SU-DHL-6 (cell line): ENCODE results near the gene FGF9.

Experiments
- H2AFZ ChIP-seq: fragments of 200-600 bp; sonication (generic); 2 replicates; pipeline ENCODE4 v1.6.1; 2014; ENCODE audit warnings: low read depth, mild to moderate bottlenecking, moderate library complexity, mixed read lengths, antibody characterized with exemption, low read length; ENCODE audit not compliant: severe bottlenecking
- H3F3A ChIP-seq: fragments of 200-600 bp; shearing (Covaris generic); 2 replicates; pipeline ENCODE4 v1.6.0; 2016; ENCODE audit warnings: antibody characterized with exemption, mild to moderate bottlenecking; ENCODE audit not compliant: insufficient read depth
- H3K27ac ChIP-seq: fragments of 200-600 bp; sonication (generic); 2 replicates; pipeline ENCODE4 v1.5.1; 2016; ENCODE audit warnings: low read depth, mild to moderate bottlenecking, low read length, moderate library complexity, mixed read lengths
- H3K27me3 ChIP-seq: fragments of 200-600 bp; sonication (generic), shearing (Covaris generic); 2 replicates; pipeline ENCODE4 v1.6.0; 2014; ENCODE audit warnings: mild to moderate bottlenecking, low read length
- H3K36me3 ChIP-seq: fragments of 200-600 bp; sonication (generic); 2 replicates; pipeline ENCODE4 v1.6.1; 2014; ENCODE audit warnings: mild to moderate bottlenecking, low read length, mixed read lengths
- H3K4me2 ChIP-seq: fragments of 300-600, 200-600 bp; shearing (Covaris generic), sonication (generic); 2 replicates; pipeline ENCODE4 v1.6.0; 2014; ENCODE audit warnings: low read length, low read depth, mild to moderate bottlenecking; ENCODE audit not compliant: poor library complexity, severe bottlenecking
- H3K4me3 ChIP-seq: fragments of 200-600 bp; sonication (generic); 2 replicates; pipeline ENCODE4 v1.5.1; 2014; ENCODE audit warnings: antibody characterized with exemption, low read length, mild to moderate bottlenecking, mixed read lengths; ENCODE audit not compliant: insufficient read depth, poor library complexity, severe bottlenecking
- H3K79me2 ChIP-seq: fragments of 200-600 bp; sonication (generic); 2 replicates; pipeline ENCODE4 v1.6.1; 2014; ENCODE audit warnings: mild to moderate bottlenecking, low read length, moderate library complexity; ENCODE audit not compliant: insufficient read depth
- H3K9ac ChIP-seq: fragments of 200-600 bp; sonication (generic); 2 replicates; pipeline ENCODE4 v1.7.0; 2014; ENCODE audit warnings: mild to moderate bottlenecking, low read length
- H3K9me2 ChIP-seq: fragments of 200-600 bp; sonication (generic); replicated peaks from 2 replicates; pipeline ENCODE4 v1.6.1; 2014; ENCODE audit warnings: low read length; ENCODE audit not compliant: insufficient read depth
- H3K9me3 ChIP-seq: fragments of 200-600 bp; sonication (generic); 2 replicates; pipeline ENCODE4 v1.6.1; 2014; ENCODE audit warnings: low read length, mixed read lengths; ENCODE audit not compliant: insufficient read depth
- H4K20me1 ChIP-seq: fragments of 200-600 bp; sonication (generic); 2 replicates; pipeline ENCODE4 v1.6.1; 2014; ENCODE audit warnings: low read depth, mild to moderate bottlenecking, antibody characterized with exemption, low read length, moderate library complexity, mixed read lengths
- CTCF ChIP-seq: fragments of 200-600 bp; sonication (generic); IDR thresholded peaks from one replicate; pipeline ENCODE4 v1.5.1; 2017; ENCODE audit warnings: antibody characterized with exemption, mild to moderate bottlenecking, low read length, moderate library complexity; ENCODE audit not compliant: insufficient read depth, poor library complexity, severe bottlenecking
- EZH2phosphoT487 ChIP-seq: fragments of 200-600 bp; sonication (generic), shearing (Covaris generic); conservative IDR thresholded peaks from 2 replicates; pipeline ENCODE4 v1.6.1; 2018; ENCODE audit warnings: mild to moderate bottlenecking, antibody characterized with exemption, low read length, moderate library complexity, mixed read lengths

FGF9 gene

GRCh38 chr13:21636656-21637055 lies 34.2 kb upstream of the FGF9 start:
- Histone ChIP-seq H3K27me3 (no peaks in the 10 kb centered on the region), H3K9me3 (no peaks in the 10 kb centered on the region), H3K9ac (no peak overlapping the region), H2AFZ (no peak overlapping the region), H3F3A (no peaks in the 10 kb centered on the region), H3K27ac (no peak overlapping the region), H3K4me2 (no peak overlapping the region), H3K4me3 (no peak overlapping the region), H3K36me3 (no peaks in the 10 kb centered on the region), H3K79me2 (no peaks in the 10 kb centered on the region), H3K9me2 (no peaks in the 10 kb centered on the region), H4K20me1 (no peaks in the 10 kb centered on the region)
- TF ChIP-seq EZH2phosphoT487 (no peak), CTCF (no peak)

GRCh38 chr13:21637296-21637695 lies 33.6 kb upstream of the FGF9 start:
- Histone ChIP-seq H3K9me3 (no peaks in the 10 kb centered on the region), H3K4me2 (no peak overlapping the region), H3K27ac (no peak overlapping the region), H3K36me3 (no peaks in the 10 kb centered on the region), H3K79me2 (no peaks in the 10 kb centered on the region), H2AFZ (no peak overlapping the region), H3K27me3 (no peaks in the 10 kb centered on the region), H3K4me3 (no peak overlapping the region), H3F3A (no peaks in the 10 kb centered on the region), H4K20me1 (no peaks in the 10 kb centered on the region), H3K9me2 (no peaks in the 10 kb centered on the region), H3K9ac (no peak overlapping the region)
- TF ChIP-seq EZH2phosphoT487 (no peak), CTCF (no peak)

DNA sequence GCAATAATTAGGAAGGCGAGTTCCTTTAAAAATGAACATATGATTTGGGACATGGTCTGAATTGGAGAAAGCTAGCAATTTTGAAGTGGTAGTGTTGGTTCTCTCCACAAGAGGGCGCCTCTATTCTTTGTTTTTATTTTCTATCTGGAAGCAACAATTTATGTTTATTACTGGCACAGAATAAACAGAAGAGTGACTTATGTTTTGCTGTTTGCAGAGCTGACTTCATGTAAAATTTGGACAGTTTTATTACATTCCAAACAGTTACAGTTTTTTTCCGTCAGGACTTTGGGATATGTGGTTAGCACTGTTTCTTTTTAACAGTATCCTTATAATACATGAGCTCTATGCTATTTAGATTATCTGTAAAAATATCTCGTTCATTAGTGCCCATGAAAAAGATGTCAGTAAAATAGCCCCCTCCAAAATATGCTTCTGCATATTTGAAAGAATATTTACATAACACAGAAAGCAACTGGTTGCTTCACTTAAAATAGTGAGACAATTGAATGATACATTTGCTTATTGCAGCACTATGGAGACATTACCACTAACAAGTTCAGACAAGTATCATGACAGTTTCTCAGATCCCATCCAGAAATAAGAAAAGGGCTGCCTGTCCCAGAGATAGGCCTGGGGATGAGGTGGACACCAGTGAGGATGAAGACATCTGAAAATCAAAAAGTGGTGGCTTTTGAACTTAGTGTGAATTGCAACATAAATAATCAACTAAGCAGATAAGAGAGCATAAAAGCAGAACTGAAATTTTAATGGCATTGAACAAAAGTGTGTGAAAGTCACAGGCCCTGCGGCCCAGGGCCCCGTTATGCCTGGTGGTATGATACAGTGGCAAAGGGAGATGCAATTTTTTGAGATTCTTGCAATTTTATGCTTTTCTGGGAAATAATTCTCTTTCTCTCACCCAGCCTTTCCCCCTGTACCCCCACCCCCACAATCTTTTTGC lies 32.3 kb upstream of the FGF9 start:
- Histone ChIP-seq H3K9ac (no peak overlapping the region), H3K27me3 (no peaks in the 10 kb centered on the region), H3K36me3 (no peaks in the 10 kb centered on the region), H3F3A (no peaks in the 10 kb centered on the region), H2AFZ (no peak overlapping the region), H3K4me3 (no peak overlapping the region), H3K79me2 (no peaks in the 10 kb centered on the region), H3K4me2 (no peak overlapping the region), H3K27ac (no peak overlapping the region), H3K9me3 (no peaks in the 10 kb centered on the region), H4K20me1 (no peaks in the 10 kb centered on the region), H3K9me2 (no peaks in the 10 kb centered on the region)
- TF ChIP-seq EZH2phosphoT487 (no peak), CTCF (peak; percentile 63)
